Measurements from ENCODE around the gene RNF223. TPM values are rescaled to one million over a fixed set of nuclear protein-coding genes. Genes with fewer than 3 reads are reported as not detected.

Gene RNF223
- total and polyA plus RNA-seq, 2 of the 8 experiments (the other 6 are each of a cell fraction or from before 2014, with no cell fraction given), result not detected

- TF ChIP-seq CHD7 (IDR thresholded peaks at IDR 0.05; ENCODE audit: insufficient replicate concordance, low read length) (no peak), ZNF274 (IDR thresholded peaks at IDR 0.05; ENCODE audit: borderline replicate concordance, extremely low read depth, low read length) (no peak), TAF7 (optimal IDR thresholded peaks at IDR 0.05; ENCODE audit: borderline replicate concordance, low read depth, low read length) (no peak), JUN (IDR thresholded peaks at IDR 0.05; ENCODE audit: low read depth, low read length) (no peak), NANOG (IDR thresholded peaks at IDR 0.05; ENCODE audit: insufficient read depth, low read depth, low read length, poor library complexity, severe bottlenecking) (no peak)
Measured at GRCh38 chr1:1090424-1091343, 16.6 kb upstream of the RNF223 start (continued).

All from H1 (cell line).